ENCODE results near the gene ADRA2A.

The ADRA2A gene

GRCh38 chr10:111083222-111084095, 6.6 kb downstream of the ADRA2A start:
- DNase-seq (ENCODE audit: low read depth in 3 of 3), result no peak

- DNase-seq (ENCODE audit: low read depth in 3 of 3), result no peak
Observed at GRCh38 chr10:111084366-111085255, 7.8 kb downstream of the ADRA2A start.

GRCh38 chr10:111085690-111086353, 9.0 kb downstream of the ADRA2A start:
- no peak for DNase-seq (ENCODE audit: low read depth in 3 of 3)

- no peak for DNase-seq (ENCODE audit: low read depth in 3 of 3)
Observed at GRCh38 chr10:111086574-111086973, 9.7 kb downstream of the ADRA2A start.

- no peak for DNase-seq (ENCODE audit: low read depth in 3 of 3)
Observed at GRCh38 chr10:111087331-111087756, 10.5 kb downstream of the ADRA2A start.

- no peak for DNase-seq (ENCODE audit: low read depth in 3 of 3)
Observed at GRCh38 chr10:111087968-111088505, 11.2 kb downstream of the ADRA2A start.

- no peak for DNase-seq (ENCODE audit: low read depth in 3 of 3)
Observed at GRCh38 chr10:111089293-111089692, 12.5 kb downstream of the ADRA2A start.

- no peak for DNase-seq (ENCODE audit: low read depth in 3 of 3)
Observed at GRCh38 chr10:111091833-111092232, 15.0 kb downstream of the ADRA2A start.

GRCh38 chr10:111093741-111094380, 17.0 kb downstream of the ADRA2A start:
- no peak for DNase-seq (ENCODE audit: low read depth in 3 of 3)

- no peak for DNase-seq (ENCODE audit: low read depth in 3 of 3)
Observed at GRCh38 chr10:111098679-111099437, 22.0 kb downstream of the ADRA2A start.

- no peak for DNase-seq (ENCODE audit: low read depth in 3 of 3)
Observed at GRCh38 chr10:111100198-111100597, 23.4 kb downstream of the ADRA2A start.

GRCh38 chr10:111101796-111102195, 25.0 kb downstream of the ADRA2A start:
- no peak for DNase-seq (ENCODE audit: low read depth in 3 of 3)

GRCh38 chr10:111102359-111102837, 25.6 kb downstream of the ADRA2A start:
- DNase-seq (ENCODE audit: low read depth in 3 of 3), result no peak

- DNase-seq (ENCODE audit: low read depth in 3 of 3), result no peak
Observed at GRCh38 chr10:111103196-111103840, 26.5 kb downstream of the ADRA2A start.

- DNase-seq (ENCODE audit: low read depth in 3 of 3), result no peak
Observed at GRCh38 chr10:111104811-111105210, 28.0 kb downstream of the ADRA2A start.

- no peak for DNase-seq (ENCODE audit: low read depth in 3 of 3)
Observed at GRCh38 chr10:111106081-111106480, 29.3 kb downstream of the ADRA2A start.

GRCh38 chr10:111107023-111107422, 30.2 kb downstream of the ADRA2A start:
- DNase-seq (ENCODE audit: low read depth in 3 of 3), result no peak

GRCh38 chr10:111107846-111108245, 31.0 kb downstream of the ADRA2A start:
- no peak for DNase-seq (ENCODE audit: low read depth in 3 of 3)

- no peak for DNase-seq (ENCODE audit: low read depth in 3 of 3)
Observed at GRCh38 chr10:111108441-111108840, 31.6 kb downstream of the ADRA2A start.
